KMS-11 (cell line): ENCODE measurements around the gene MMP7.
A peak's percentile ranks its signal among the peaks of the same experiment; 100 is the strongest.

Experiments used
- H2AFZ ChIP-seq: fragments of 200-600 bp; sonication (generic); 2 replicates; pipeline ENCODE4 v1.6.1; 2016; ENCODE audit warnings: antibody characterized with exemption, mixed run types, low read depth
- H3K27ac ChIP-seq: fragments of 200-600 bp; sonication (generic); 2 replicates; pipeline ENCODE4 v1.6.1; 2016; ENCODE audit warnings: mild to moderate bottlenecking, mixed run types
- H3K27me3 ChIP-seq: fragments of 200-600 bp; sonication (generic); 2 replicates; pipeline ENCODE4 v1.6.1; 2017; ENCODE audit warnings: mild to moderate bottlenecking, low read depth, mixed run types, moderate library complexity; ENCODE audit not compliant: insufficient read depth
- H3K36me3 ChIP-seq: fragments of 200-600 bp; sonication (generic); 2 replicates; pipeline ENCODE4 v1.6.1; 2017; ENCODE audit warnings: mild to moderate bottlenecking, mixed run types; ENCODE audit not compliant: insufficient read depth
- H3K4me1 ChIP-seq: fragments of 200-600 bp; sonication (generic); 2 replicates; pipeline ENCODE4 v1.6.1; 2016; ENCODE audit warnings: mild to moderate bottlenecking, low read depth, mixed run types; ENCODE audit not compliant: poor library complexity, severe bottlenecking
- H3K4me2 ChIP-seq: fragments of 200-600 bp; sonication (generic); 2 replicates; pipeline ENCODE4 v1.7.0; 2016; ENCODE audit warnings: mild to moderate bottlenecking, mixed run types
- H3K4me3 ChIP-seq: fragments of 200-600 bp; sonication (generic); IDR thresholded peaks from 2 replicates; pipeline ENCODE4 v1.6.1; 2017; ENCODE audit warnings: low read depth, low read length, mixed read lengths; ENCODE audit not compliant: insufficient read depth
- H3K79me2 ChIP-seq: fragments of 200-600 bp; sonication (generic); 2 replicates; pipeline ENCODE4 v1.6.1; 2016; ENCODE audit warnings: low read depth, mixed run types; ENCODE audit not compliant: insufficient read depth
- H3K9ac ChIP-seq: fragments of 200-600 bp; sonication (generic); 2 replicates; pipeline ENCODE4 v1.6.1; 2016; ENCODE audit warnings: mild to moderate bottlenecking, mixed run types
- H4K20me1 ChIP-seq: fragments of 200-600 bp; sonication (generic); 2 replicates; pipeline ENCODE4 v1.6.1; 2016; ENCODE audit warnings: mild to moderate bottlenecking, mixed run types; ENCODE audit not compliant: insufficient read depth
- CTCF ChIP-seq: fragments of 200-600 bp; sonication (generic); conservative IDR thresholded peaks from 2 replicates; pipeline ENCODE4 v1.6.1; 2017; ENCODE audit warnings: low read depth, mild to moderate bottlenecking, antibody characterized with exemption, low read length, moderate library complexity, mixed read lengths

Gene MMP7

GRCh38 chr11:102566112-102566511 is 35.6 kb upstream of the MMP7 start:
- H3K27ac ChIP-seq = no peak overlapping the region
- no peaks in the 10 kb centered on the region for H3K79me2 ChIP-seq
- no peaks in the 10 kb centered on the region for H3K36me3 ChIP-seq
- peaks cover 14% of the 10 kb centered on the region for H3K4me1 ChIP-seq
- no peak for TF ChIP-seq CTCF
- no peak overlapping the region for H3K4me3 ChIP-seq
- peaks cover 5% of the 10 kb centered on the region; the same call in 1 of the 2 replicates for H3K27me3 ChIP-seq
- H3K4me2 ChIP-seq = no peak overlapping the region
- no peaks in the 10 kb centered on the region for H4K20me1 ChIP-seq
- H2AFZ ChIP-seq = no peak overlapping the region
- H3K9ac ChIP-seq = no peak overlapping the region

GRCh38 chr11:102564110-102564509 is 33.6 kb upstream of the MMP7 start:
- H3K4me3 ChIP-seq = no peak overlapping the region
- no peaks in the 10 kb centered on the region for H3K79me2 ChIP-seq
- H3K36me3 ChIP-seq = no peaks in the 10 kb centered on the region
- no peak overlapping the region for H3K27ac ChIP-seq
- no peaks in the 10 kb centered on the region for H4K20me1 ChIP-seq
- no peak overlapping the region for H2AFZ ChIP-seq
- no peak for TF ChIP-seq CTCF
- peaks cover 5% of the 10 kb centered on the region; the same call in 1 of the 2 replicates for H3K27me3 ChIP-seq
- peaks cover 34% of the 10 kb centered on the region for H3K4me1 ChIP-seq
- no peak overlapping the region for H3K9ac ChIP-seq
- H3K4me2 ChIP-seq = no peak overlapping the region

- Histone ChIP-seq H3K4me1 (peaks cover 36% of the 10 kb centered on the region), H3K4me3 (no peak overlapping the region), H3K27ac (no peak overlapping the region)
These were observed 31.1 kb upstream of the MMP7 start for GRCh38 chr11:102561636-102562035.

GRCh38 chr11:102560555-102561011 is 30.0 kb upstream of the MMP7 start:
- no peak overlapping the region for H3K4me3 ChIP-seq
- H3K4me1 ChIP-seq = peaks cover 36% of the 10 kb centered on the region
- H3K4me2 ChIP-seq = peak overlapping the region; percentile 81
- H4K20me1 ChIP-seq = no peaks in the 10 kb centered on the region
- TF ChIP-seq CTCF = no peak
- no peaks in the 10 kb centered on the region for H3K79me2 ChIP-seq
- no peak overlapping the region for H3K9ac ChIP-seq
- H3K36me3 ChIP-seq = no peaks in the 10 kb centered on the region
- H2AFZ ChIP-seq = no peak overlapping the region
- peaks cover 5% of the 10 kb centered on the region; the same call in 1 of the 2 replicates for H3K27me3 ChIP-seq
- H3K27ac ChIP-seq = 0 out of 2 replicates have a peak overlapping the region, but pooled peaks have one; percentile 7

More at GRCh38 chr11:102561636-102562035, 31.1 kb upstream of the MMP7 start:
- no peaks in the 10 kb centered on the region for H3K36me3 ChIP-seq
- no peaks in the 10 kb centered on the region for H3K79me2 ChIP-seq
- peaks cover 5% of the 10 kb centered on the region; the same call in 1 of the 2 replicates for H3K27me3 ChIP-seq
- H3K4me2 ChIP-seq = no peak overlapping the region; the same call in 1 of the 2 replicates
- no peak for TF ChIP-seq CTCF
- no peak overlapping the region for H3K9ac ChIP-seq
- no peak overlapping the region for H2AFZ ChIP-seq
- no peaks in the 10 kb centered on the region for H4K20me1 ChIP-seq
